GM06990 (cell line): ENCODE results near the gene HILPDA.
"Not testable (repeated sequence)": the region's sequence is repeated elsewhere in the genome, so short reads cannot be mapped to it uniquely, and the experiment has no call there.

Experiments
- DNase-seq: peaks from one replicate; pipeline ENCODE4 v3.0.0-alpha.2; 2011; ENCODE audit not compliant: insufficient read length; ENCODE audit errors: extremely low read depth
- H3K27me3 ChIP-seq: replicated peaks from 2 replicates; pipeline ENCODE4 v1.6.0; 2011; ENCODE audit warnings: low read length; ENCODE audit not compliant: control insufficient read depth, insufficient read depth
- H3K36me3 ChIP-seq: 2 replicates; pipeline ENCODE4 v1.5.1; 2011; ENCODE audit warnings: low read length; ENCODE audit not compliant: control insufficient read depth, insufficient read depth
- H3K4me3 ChIP-seq: replicated peaks from 2 replicates; pipeline ENCODE4 v1.5.1; 2011; ENCODE audit warnings: low read depth, mild to moderate bottlenecking, control low read depth, low read length
- TF ChIP-seq, protein P1 (sequence below): IDR thresholded peaks from 2 replicates; pipeline ENCODE4 v1.5.1; 2011; ENCODE audit warnings: low read length, control low read depth, mild to moderate bottlenecking, inconsistent platforms; ENCODE audit not compliant: insufficient read depth, poor library complexity, severe bottlenecking

The HILPDA gene

GRCh38 chr7:128452552-128452951 is 3.1 kb upstream of the HILPDA start:
- TF ChIP-seq, protein P1, sequence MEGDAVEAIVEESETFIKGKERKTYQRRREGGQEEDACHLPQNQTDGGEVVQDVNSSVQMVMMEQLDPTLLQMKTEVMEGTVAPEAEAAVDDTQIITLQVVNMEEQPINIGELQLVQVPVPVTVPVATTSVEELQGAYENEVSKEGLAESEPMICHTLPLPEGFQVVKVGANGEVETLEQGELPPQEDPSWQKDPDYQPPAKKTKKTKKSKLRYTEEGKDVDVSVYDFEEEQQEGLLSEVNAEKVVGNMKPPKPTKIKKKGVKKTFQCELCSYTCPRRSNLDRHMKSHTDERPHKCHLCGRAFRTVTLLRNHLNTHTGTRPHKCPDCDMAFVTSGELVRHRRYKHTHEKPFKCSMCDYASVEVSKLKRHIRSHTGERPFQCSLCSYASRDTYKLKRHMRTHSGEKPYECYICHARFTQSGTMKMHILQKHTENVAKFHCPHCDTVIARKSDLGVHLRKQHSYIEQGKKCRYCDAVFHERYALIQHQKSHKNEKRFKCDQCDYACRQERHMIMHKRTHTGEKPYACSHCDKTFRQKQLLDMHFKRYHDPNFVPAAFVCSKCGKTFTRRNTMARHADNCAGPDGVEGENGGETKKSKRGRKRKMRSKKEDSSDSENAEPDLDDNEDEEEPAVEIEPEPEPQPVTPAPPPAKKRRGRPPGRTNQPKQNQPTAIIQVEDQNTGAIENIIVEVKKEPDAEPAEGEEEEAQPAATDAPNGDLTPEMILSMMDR = no peak
- DNase-seq = no peak
- no peaks in the 10 kb centered on the region; the same call in 1 of the 2 replicates for H3K36me3 ChIP-seq
- no peak overlapping the region for H3K4me3 ChIP-seq
- no peaks in the 10 kb centered on the region for H3K27me3 ChIP-seq

GRCh38 chr7:128453836-128454804 is 1.6 kb upstream of the HILPDA start:
- TF ChIP-seq, protein P1 = no peak
- Histone ChIP-seq H3K36me3 (no peaks in the 10 kb centered on the region; the same call in 1 of the 2 replicates), H3K4me3 (no peak overlapping the region), H3K27me3 (no peaks in the 10 kb centered on the region)
- no peak for DNase-seq

DNA sequence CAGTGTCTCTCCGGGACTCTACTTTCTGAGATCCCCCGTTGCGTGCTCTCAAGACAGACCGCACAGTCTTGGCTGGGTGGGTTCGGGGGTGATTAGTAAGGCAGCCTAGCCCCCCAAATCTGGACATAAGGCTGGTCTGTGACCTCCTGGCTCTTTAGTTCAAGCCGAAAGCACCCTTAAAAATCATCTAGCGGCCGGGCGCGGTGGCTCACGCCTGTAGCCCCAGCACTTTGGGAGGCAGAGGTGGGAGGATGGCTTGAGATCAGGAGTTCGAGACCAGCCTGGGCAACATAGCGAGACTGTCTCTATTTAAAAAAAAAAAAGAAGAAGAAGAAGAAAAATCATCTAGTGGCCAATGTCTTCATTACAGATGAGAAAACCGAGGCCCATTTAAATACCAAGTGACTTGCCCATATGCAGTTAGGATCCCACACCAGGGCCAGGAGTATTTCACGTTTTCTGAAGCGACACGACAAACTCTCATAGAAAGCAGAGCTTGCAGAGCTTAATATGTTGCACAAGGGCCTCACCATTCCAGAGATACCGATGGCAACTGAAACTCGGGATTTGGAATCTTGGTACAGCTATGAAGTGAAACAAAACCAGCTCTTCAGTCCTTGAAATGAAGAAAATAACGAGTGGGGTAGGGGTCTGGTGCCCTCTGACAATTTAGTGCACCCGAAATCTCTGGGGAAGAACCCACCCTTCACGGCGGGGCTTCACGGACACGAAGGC is 703 bp upstream of the HILPDA start:
- Histone ChIP-seq H3K4me3 (peak overlapping the region; percentile 96), H3K27me3 (no peaks in the 10 kb centered on the region), H3K36me3 (no peaks in the 10 kb centered on the region; the same call in 1 of the 2 replicates)
- no peak for DNase-seq
- TF ChIP-seq, protein P1 = no peak

GRCh38 chr7:128456255-128456725 is 612 bp downstream of the HILPDA start:
- DNase-seq = no peak
- Histone ChIP-seq H3K36me3 (no peaks in the 10 kb centered on the region; the same call in 1 of the 2 replicates), H3K4me3 (peak overlapping the region; percentile 96), H3K27me3 (no peaks in the 10 kb centered on the region)
- TF ChIP-seq, protein P1 = no peak

DNA sequence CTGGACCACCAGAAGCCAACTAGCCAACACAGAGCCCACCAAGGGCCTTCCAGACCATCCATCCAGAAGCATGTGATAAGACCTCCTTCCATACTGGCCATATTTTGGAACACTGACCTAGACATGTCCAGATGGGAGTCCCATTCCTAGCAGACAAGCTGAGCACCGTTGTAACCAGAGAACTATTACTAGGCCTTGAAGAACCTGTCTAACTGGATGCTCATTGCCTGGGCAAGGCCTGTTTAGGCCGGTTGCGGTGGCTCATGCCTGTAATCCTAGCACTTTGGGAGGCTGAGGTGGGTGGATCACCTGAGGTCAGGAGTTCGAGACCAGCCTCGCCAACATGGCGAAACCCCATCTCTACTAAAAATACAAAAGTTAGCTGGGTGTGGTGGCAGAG is 1.7 kb downstream of the HILPDA start:
- H3K27me3 ChIP-seq, DNase-seq, H3K36me3 ChIP-seq: not testable (repeated sequence)
- H3K4me3 ChIP-seq = peak overlapping the region; percentile 96

DNA sequence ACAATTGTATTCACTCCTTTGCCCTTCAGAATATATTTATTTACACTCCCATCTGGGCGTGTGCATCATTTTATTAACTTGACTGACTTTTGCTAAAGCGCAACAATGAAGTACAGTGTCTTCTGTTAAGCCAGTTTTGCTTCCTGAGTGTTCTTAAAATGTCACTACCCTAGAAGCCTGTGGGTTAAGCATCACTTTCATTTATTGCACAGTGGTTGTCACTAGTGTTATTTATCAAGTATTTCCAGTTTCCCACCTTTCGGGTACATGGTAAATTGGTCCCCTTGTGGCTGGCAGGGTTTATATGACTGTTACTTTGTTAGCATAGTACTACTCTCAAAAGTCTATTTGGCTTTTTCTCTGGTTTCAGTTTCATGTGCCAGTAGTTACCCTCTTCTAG is 3.3 kb downstream of the HILPDA start:
- Histone ChIP-seq H3K36me3 (no peaks in the 10 kb centered on the region; the same call in 1 of the 2 replicates), H3K4me3 (no peak overlapping the region), H3K27me3 (no peaks in the 10 kb centered on the region)
- DNase-seq = no peak
- TF ChIP-seq, protein P1 = no peak
